ENCODE measurements around the gene UBL4A.

The UBL4A gene

DNA sequence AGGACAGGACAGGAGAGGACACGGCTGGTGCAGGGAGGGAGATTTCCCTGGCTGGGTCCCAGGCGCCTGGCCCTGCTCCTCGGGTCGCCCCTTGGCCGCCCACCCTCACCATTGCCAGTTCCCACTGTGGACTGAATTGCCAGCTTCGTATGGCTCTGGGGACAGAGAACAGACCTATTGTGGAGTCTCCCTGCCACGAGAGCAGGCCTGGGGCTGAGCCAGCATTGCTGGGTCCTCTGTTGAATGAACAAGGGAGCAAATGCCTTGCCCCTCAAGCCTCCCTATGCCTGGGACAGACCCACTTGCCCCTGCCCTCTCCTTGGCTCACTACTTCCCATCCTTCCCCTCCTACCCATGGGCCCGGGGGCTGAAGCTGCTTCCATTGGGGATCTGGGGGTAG, 24.0 kb downstream of the UBL4A start:
- no peak for DNase-seq (ENCODE audit: low read depth)
- TF ChIP-seq, protein P1, sequence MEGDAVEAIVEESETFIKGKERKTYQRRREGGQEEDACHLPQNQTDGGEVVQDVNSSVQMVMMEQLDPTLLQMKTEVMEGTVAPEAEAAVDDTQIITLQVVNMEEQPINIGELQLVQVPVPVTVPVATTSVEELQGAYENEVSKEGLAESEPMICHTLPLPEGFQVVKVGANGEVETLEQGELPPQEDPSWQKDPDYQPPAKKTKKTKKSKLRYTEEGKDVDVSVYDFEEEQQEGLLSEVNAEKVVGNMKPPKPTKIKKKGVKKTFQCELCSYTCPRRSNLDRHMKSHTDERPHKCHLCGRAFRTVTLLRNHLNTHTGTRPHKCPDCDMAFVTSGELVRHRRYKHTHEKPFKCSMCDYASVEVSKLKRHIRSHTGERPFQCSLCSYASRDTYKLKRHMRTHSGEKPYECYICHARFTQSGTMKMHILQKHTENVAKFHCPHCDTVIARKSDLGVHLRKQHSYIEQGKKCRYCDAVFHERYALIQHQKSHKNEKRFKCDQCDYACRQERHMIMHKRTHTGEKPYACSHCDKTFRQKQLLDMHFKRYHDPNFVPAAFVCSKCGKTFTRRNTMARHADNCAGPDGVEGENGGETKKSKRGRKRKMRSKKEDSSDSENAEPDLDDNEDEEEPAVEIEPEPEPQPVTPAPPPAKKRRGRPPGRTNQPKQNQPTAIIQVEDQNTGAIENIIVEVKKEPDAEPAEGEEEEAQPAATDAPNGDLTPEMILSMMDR (conservative IDR thresholded peaks at IDR 0.05; ENCODE audit: low read depth, low read length), result no peak

GRCh38 chrX:154460326-154460725, 26.1 kb downstream of the UBL4A start:
- no peak overlapping the region for H3K4me3 ChIP-seq (ENCODE audit: low read depth, low read length)
- TF ChIP-seq, protein P1 (conservative IDR thresholded peaks at IDR 0.05; ENCODE audit: low read depth, low read length), result no peak
- DNase-seq (ENCODE audit: low read depth), result no peak

More for the DNA sequence above, 24.0 kb downstream of the UBL4A start:
- H3K4me3 ChIP-seq (ENCODE audit: low read depth, low read length), result no peak overlapping the region

GRCh38 chrX:154459832-154460231, 26.6 kb downstream of the UBL4A start:
- DNase-seq (ENCODE audit: low read depth), result no peak
- H3K4me3 ChIP-seq (ENCODE audit: low read depth, low read length), result peak overlapping the region; percentile 70
- TF ChIP-seq, protein P1 (conservative IDR thresholded peaks at IDR 0.05; ENCODE audit: low read depth, low read length), result no peak

DNA sequence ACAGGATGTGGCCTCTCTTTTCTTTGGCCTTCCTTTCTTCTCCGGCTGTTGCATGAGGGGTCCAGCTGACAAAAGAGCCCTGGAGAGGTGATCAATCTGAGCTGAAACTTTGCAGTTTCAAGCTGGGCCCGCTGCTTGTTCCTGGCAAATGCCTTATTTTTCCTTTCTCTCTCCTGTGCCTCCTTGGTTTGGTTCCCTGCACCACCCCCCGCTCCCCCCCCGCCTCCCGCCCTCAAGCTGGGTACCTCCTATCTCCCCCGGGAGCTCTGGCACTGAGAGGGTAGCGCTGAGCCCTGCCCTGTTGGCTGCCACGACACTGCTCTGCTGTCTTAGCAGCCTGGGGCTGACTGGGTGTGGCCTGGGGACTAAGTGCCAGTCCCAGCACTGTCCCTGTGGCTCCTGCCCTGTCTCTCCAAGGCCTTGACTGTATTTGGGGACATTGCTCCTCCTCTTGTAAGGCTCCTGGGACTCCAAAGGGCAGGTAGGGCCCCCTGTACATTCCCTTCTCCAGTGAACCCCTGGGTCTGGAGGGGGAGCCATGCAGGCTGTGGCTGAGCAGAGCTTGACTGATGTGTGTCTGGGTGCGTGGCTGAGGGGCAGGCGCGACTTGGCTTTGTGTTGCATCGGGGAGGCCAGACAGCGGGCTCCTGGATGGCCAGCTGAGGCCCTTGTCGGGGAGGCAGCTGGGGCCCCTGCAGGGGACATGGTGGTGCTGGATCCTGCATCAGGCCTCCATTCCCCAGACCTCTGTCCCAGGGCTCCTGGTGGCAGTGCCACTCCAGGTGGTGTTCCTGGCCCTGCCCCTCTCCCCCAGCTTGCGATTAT, 27.2 kb downstream of the UBL4A start:
- TF ChIP-seq, protein P1 (conservative IDR thresholded peaks at IDR 0.05; ENCODE audit: low read depth, low read length), result no peak
- peak overlapping the region; percentile 70 for H3K4me3 ChIP-seq (ENCODE audit: low read depth, low read length)
- no peak for DNase-seq (ENCODE audit: low read depth)

- TF ChIP-seq, protein P1 (conservative IDR thresholded peaks at IDR 0.05; ENCODE audit: low read depth, low read length), result no peak
- peak within 1 kb of the TSS; percentile 70 for H3K4me3 ChIP-seq (ENCODE audit: low read depth, low read length)
- peak; percentile 37 for DNase-seq (ENCODE audit: low read depth)
Measured at GRCh38 chrX:154458116-154458953, 28.1 kb downstream of the UBL4A start, which contains the start of gene PLXNA3. Gene PLXNA3, plus strand, starts transcription at chrX:154458281. Its CDS starts 1,903 bp downstream, at chrX:154460184.

DNA sequence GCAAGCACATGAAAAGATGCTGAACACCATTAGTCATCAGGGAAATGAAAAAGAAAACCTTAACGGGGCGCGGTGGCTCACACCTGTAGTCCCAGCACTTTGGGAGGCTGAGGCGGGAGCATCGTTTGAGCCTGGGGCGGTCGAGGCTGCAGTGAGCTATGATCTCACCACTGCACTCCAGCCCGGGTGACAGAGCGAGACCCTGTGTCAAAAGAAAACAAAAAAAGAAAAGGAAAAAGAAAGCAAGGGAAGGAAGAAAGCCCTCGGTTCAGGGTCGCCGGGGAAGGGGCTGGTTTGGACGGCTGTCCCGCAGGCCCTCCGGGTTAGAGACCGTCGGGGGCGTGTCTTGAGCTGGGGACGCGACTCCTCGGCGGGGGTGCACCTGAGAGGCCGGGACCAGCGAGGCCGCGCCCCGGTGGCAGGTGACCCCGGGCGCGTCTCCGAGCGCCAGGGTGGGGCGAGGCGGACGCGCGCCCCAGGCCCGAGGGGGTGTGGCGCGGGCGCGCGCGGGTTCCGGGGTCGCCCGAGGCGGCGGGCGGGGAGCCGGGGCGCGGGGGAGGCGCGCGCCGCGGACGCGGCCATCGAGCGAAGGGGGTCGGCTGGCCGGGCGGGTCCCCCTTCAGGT, 28.8 kb downstream of the UBL4A start:
- H3K4me3 ChIP-seq (ENCODE audit: low read depth, low read length), result peak overlapping the region; percentile 70
- TF ChIP-seq, protein P1 (conservative IDR thresholded peaks at IDR 0.05; ENCODE audit: low read depth, low read length), result no peak
- DNase-seq (ENCODE audit: low read depth), result no peak
